Lung (tissue), 13 donors: ENCODE measurements around the gene XPR1. TPM values are rescaled to one million over a fixed set of nuclear protein-coding genes. Genes with fewer than 3 reads are reported as not detected.

ENCODE experiments used
- ATAC-seq: fragments of 200-7000 bp; cut with Tn5 transposase; one replicate; pipeline ENCODE4 v1.9.1; 2020; ENCODE audit warnings: moderate number of reproducible peaks; ENCODE audit not compliant: insufficient read depth, low FRiP score
- DNase-seq, 3 donors: peaks; one replicate each; pipeline ENCODE4 v3.0.0-alpha.2; 2013 to 2017
- H3K27ac ChIP-seq, 2 donors: one replicate each; pipeline ENCODE4 v1.5.1; 2013; ENCODE audit warnings: mild to moderate bottlenecking in 2 of 2, moderate library complexity in 2 of 2, control low read depth in 1 of 2, inconsistent platforms in 1 of 2, low read depth in 1 of 2, low read length in 1 of 2
- H3K27me3 ChIP-seq, 3 donors: one replicate each; pipeline ENCODE4 v1.5.1; 2013; ENCODE audit warnings: low read length in 2 of 3; ENCODE audit not compliant: control insufficient read depth in 3 of 3, insufficient read depth in 3 of 3
- H3K36me3 ChIP-seq, 4 donors: one replicate each; pipeline ENCODE4 v1.5.1; 2013; ENCODE audit warnings: low read length in 4 of 4, mild to moderate bottlenecking in 1 of 4, moderate library complexity in 1 of 4; ENCODE audit not compliant: control insufficient read depth in 4 of 4, insufficient read depth in 4 of 4
- H3K4me1 ChIP-seq, 5 donors: one replicate each; pipeline ENCODE4 v1.5.1; 2013; ENCODE audit warnings: low read length in 5 of 5, mild to moderate bottlenecking in 2 of 5, moderate library complexity in 1 of 5; ENCODE audit not compliant: control insufficient read depth in 5 of 5, insufficient read depth in 5 of 5
- H3K4me3 ChIP-seq: one replicate; pipeline ENCODE4 v1.5.1; 2013; ENCODE audit warnings: mild to moderate bottlenecking, control low read depth, moderate library complexity
- H3K9ac ChIP-seq, 2 donors: one replicate each; pipeline ENCODE4 v1.5.1; 2013; ENCODE audit warnings: low read length in 2 of 2, control low read depth in 1 of 2; ENCODE audit not compliant: insufficient read depth in 1 of 2
- H3K9me3 ChIP-seq, 4 donors: one replicate each; pipeline ENCODE4 v1.5.1; 2013; ENCODE audit warnings: low read length in 3 of 4, mild to moderate bottlenecking in 1 of 4, moderate library complexity in 1 of 4; ENCODE audit not compliant: control insufficient read depth in 4 of 4, insufficient read depth in 3 of 4
- CTCF ChIP-seq: IDR thresholded peaks from 2 replicates; pipeline ENCODE4 v1.5.1; 2012; ENCODE audit warnings: mild to moderate bottlenecking; ENCODE audit errors: control extremely low read depth, extremely low read depth
- WGBS, 2 donors: extraction: QIAGEN DNeasy Blood & Tissue Kit; methylation state at CpG; one replicate each; pipeline ENCODE4 v1.1.7; 2013; 5-methylcytosine and 5-hydroxymethylcytosine counted together
- polyA plus RNA-seq, 2 donors: library from polyadenylated mRNA; stranded (reverse); fragments of 200-250 nt; gene quantifications; one replicate each; pipeline ENCODE4 v1.2.1, GENCODE V29; 2013
- small RNA-seq: library from RNA; depleted of rRNA; stranded (forward); fragments of <200 nt; gene quantifications from one replicate; pipeline ENCODE3, GENCODE V24; 2014; ENCODE audit warnings: low replicate concordance
- total RNA-seq, 2 donors: library from RNA; depleted of rRNA in 1 of 2; stranded (reverse); fragments of >200 nt in 1 of 2; gene quantifications; one replicate each; pipeline ENCODE4 v1.2.1, GENCODE V29; 2014 to 2021
- donor health status: control.
- donor health status: control.
- donor health status: Bipolar disorder and iron deficiency.
- donor health status: healthy.
- donor health status: DM: yes; HTN: yes; CAD: no.

XPR1 gene
- total and polyA plus RNA-seq, 4 donors = 7.4 to 44.0 (median 21.9) TPM

- Histone ChIP-seq H3K36me3 (peaks cover 0 to 27% (median 12%) of the 10 kb centered on the region in 4 donors), H3K27me3 (no peaks in the 10 kb centered on the region), H3K4me3 (no peak overlapping the region), H3K9me3 (peaks cover 0 to 5% (median 0%) of the 10 kb centered on the region in 4 donors), H3K9ac (no peak overlapping the region), H3K4me1 (no peaks in the 10 kb centered on the region), H3K27ac (no peak overlapping the region)
- DNase-seq (no peak), ATAC-seq (no peak)
- TF ChIP-seq CTCF = no peak
- WGBS, 2 donors = 78 to 80% methylated on average over 8 to 9 of the region's 9 CpGs
Measured at GRCh38 chr1:180939073-180939710, 307.4 kb downstream of the XPR1 start.

- ATAC-seq (no peak), DNase-seq (no peak)
- Histone ChIP-seq H3K9me3 (peaks cover 0 to 5% (median 0%) of the 10 kb centered on the region in 4 donors), H3K27ac (no peak overlapping the region), H3K4me3 (no peak overlapping the region), H3K36me3 (peaks cover 0 to 31% (median 15%) of the 10 kb centered on the region in 4 donors), H3K9ac (no peak overlapping the region), H3K27me3 (no peaks in the 10 kb centered on the region), H3K4me1 (no peaks in the 10 kb centered on the region)
- 86 to 97% methylated on average over 3 of the region's 3 CpGs for WGBS, 2 donors
- no peak for TF ChIP-seq CTCF
Measured at GRCh38 chr1:180939711-180940103, 307.9 kb downstream of the XPR1 start.

Small RNAs within 50 kb of the gene (small RNA-seq; reads per million reads assigned to genes)
- gene RF00026 = not detected

Other genes starting within 250 kb of the XPR1 start
- 10 to 100 TPM; 36.7 to 53.3 TPM for gene ACBD6, start 129.4 kb upstream of the XPR1 start, total RNA-seq
- 10 to 100 TPM; 28.1 to 45.6 TPM for gene ACBD6, start 129.4 kb upstream of the XPR1 start, polyA plus RNA-seq
- under 1 TPM in 1 of 2 donors, not detected in 1; 0.17 TPM for gene OVAAL, start 73.1 kb upstream of the XPR1 start, total RNA-seq
- not detected for gene OVAAL, start 73.1 kb upstream of the XPR1 start, polyA plus RNA-seq